Activated CD4-positive, CD25-positive, alpha-beta regulatory T cell treated with anti-CD3 and anti-CD28 coated beads, Interleukin-2, amount 50 U/mL, for 24 hours (primary cell): Measurements from ENCODE around the gene CFAP299.
"Not testable (repeated sequence)": the region's sequence is repeated elsewhere in the genome, so short reads cannot be mapped to it uniquely, and the experiment has no call there.

ENCODE experiments used
- ATAC-seq, 2 donors: fragments of 150-1000 bp; cut with Tn5 transposase; one replicate each; pipeline ENCODE4 v1.10.0; 2021; ENCODE audit warnings: mild to moderate bottlenecking in 1 of 2, moderate library complexity in 1 of 2

CFAP299 gene

GRCh38 chr4:80333121-80333520 lies 2.4 kb upstream of the CFAP299 start:
- ATAC-seq = no peak

GRCh38 chr4:80334568-80334967 lies 962 bp upstream of the CFAP299 start:
- no peak for ATAC-seq

GRCh38 chr4:80335226-80335553 lies 340 bp upstream of the CFAP299 start:
- no peak for ATAC-seq

- no peak for ATAC-seq
Measured at GRCh38 chr4:80336582-80336981, 1.1 kb downstream of the CFAP299 start.

DNA sequence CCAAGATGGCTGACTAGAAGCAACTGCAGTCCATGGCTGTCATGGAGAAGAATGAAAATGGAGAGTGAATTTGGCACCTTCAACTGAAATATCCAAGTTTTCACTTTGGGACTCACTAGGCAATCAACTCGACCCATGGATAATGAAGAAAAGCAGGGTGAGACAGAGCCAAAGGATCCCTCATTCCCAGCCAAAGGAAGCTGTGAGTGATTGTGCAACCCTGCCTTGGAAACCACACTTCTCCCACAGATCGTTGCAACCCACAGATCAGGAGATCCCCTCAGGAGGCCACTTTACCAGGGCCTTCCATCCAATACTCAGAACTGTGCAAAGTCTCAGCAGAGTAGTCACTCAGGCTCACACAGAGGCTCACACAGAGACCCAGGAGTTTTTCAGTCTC lies 4.5 kb downstream of the CFAP299 start:
- ATAC-seq = no peak

GRCh38 chr4:80342684-80343083 lies 7.2 kb downstream of the CFAP299 start:
- not testable (repeated sequence) for ATAC-seq

- ATAC-seq = no peak
Measured at GRCh38 chr4:80343887-80344286, 8.4 kb downstream of the CFAP299 start.

DNA sequence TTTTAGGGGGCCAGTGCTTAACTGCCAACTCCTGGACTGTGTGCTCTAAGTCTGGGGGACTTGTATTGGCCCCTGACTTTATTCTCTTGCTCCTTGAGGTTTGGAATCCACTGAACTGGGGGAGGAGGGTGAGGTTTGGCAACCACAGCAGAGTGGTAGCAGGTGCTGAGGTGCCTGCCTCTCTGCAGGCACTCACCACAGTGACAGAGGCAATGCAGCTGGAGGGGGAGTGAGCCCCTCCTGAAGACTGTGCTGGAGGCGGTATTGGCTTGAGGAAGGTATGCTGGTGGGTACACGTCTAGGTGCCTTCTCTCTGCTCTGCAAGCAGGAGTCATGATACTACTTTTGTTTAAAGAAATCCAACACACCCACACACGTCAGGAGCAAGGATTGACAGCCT lies 24.6 kb downstream of the CFAP299 start:
- ATAC-seq = no peak

DNA sequence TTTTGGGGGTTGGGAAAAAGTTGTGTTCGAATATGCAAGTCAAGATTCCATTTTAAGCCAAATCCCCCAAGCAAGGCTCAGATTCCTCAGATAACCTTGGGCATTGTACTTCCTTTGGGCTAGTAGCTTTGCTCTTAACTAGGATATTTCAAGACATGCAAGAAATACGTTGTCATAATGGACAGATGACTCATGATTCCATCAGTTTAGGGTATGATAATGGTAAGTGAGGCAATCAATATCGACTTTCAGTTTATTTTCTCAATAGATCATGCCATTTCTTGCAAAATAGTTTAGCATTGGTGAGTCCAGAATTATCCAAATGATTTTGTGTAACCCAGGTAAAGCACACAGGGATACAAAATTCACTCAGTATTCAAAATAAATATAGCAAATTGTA lies 25.4 kb downstream of the CFAP299 start:
- no peak for ATAC-seq

DNA sequence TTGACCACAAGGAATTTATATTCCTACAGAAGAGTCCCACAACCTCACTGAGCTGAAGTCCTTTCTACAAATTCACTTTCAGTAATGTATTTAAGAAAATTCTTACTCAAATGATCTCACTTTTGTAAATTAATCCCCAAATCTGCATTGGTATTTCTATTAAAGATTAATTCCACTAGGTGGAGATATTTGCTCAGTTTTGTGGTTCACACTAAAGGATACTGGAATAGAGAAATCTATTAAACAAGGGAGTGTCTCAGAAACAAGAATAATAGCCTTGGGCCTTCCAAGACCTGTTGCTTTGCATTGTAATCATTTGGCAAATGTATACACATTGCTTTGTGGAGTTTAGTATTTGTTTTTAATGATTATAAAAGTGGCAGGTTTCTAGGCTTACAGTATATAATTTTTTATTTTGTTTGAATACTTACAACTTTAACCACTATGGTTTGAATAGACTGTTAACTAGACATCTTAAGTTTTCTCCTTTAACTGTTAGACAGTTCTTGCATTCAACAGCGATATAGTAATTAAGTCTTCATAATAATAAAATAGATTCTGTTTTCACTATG lies 25.9 kb downstream of the CFAP299 start:
- no peak for ATAC-seq

- peak in 1 of 2 donors; percentile 48 for ATAC-seq
Measured at GRCh38 chr4:80362578-80363181, 27.1 kb downstream of the CFAP299 start.

DNA sequence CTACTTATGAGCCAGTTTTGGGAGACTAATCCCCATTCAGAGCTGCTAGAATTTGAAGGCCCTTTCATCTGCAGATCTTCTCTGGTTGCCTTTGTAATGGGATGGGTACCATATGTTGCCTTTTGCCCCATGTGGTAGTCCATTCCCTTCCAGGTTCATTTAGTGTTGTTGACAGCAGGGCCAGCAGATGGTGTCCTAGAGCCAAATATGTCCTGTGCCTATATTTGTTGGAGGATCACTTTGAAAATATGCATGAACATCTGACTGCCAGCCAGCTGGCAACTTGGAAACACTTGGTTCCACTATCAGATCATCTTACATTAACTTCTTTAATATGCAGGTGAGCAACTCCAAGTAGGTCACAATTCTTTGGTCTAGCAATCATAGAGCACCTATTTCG lies 30.4 kb downstream of the CFAP299 start:
- ATAC-seq = peak; percentile 48 to 53

GRCh38 chr4:80367737-80368136 lies 32.2 kb downstream of the CFAP299 start:
- ATAC-seq = no peak

DNA sequence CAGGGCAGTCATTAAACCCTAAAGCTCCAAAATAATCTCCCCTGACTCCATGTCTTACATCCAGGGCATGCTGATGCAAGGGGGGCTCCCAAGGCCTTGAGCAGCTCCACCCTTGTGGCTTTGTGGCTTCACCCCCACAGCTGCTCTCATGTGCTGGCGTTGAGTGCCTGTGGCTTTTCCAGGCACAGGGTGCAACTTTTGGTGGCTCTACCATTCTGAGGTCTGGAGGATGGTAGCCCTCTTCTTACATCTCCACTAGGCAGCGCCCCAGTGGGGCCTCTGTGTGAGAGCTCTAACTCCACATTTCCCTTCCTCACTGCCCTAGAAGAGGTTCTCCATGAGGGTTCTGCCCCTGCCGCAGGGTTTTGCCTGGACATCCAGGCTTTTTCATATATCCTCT lies 35.1 kb downstream of the CFAP299 start:
- ATAC-seq = no peak

DNA sequence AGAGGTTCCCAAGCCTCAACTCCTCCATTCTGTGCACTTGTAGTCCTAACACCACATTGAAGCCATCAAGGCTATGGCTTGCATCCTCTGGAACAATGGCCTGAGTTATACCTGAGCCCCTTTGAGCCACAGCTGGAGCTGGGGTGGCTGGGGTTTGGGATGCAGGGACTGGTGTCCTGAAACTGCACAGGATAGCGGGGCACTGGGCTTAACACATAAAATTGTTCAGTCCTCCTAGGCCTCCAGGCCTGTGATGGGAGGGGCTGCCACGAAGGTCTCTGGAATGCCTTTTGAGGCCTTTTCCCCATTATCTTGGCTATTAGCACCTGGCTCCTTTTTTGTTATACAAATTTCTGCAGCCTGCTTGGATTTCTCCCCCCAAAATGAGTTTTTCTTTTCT lies 35.5 kb downstream of the CFAP299 start:
- ATAC-seq = no peak

DNA sequence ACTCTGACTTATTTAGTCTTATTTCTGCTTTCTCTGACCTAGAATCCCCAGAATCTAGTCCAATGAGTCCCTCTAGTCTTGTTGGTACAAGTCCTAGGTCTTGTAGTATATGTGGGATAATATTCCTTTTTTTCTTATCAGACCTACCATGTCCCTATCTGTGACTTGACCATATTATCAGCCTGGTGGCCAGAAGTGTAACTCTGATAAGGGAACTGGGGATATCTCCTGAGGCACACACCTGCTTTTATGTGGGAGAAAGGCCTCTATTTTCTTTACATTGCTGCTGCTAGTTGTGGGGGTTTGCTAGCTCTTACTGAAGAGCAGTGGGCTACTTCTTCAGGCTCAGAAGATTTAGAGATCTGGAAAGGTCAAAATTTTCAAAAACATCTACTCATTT lies 38.6 kb downstream of the CFAP299 start:
- no peak for ATAC-seq

DNA sequence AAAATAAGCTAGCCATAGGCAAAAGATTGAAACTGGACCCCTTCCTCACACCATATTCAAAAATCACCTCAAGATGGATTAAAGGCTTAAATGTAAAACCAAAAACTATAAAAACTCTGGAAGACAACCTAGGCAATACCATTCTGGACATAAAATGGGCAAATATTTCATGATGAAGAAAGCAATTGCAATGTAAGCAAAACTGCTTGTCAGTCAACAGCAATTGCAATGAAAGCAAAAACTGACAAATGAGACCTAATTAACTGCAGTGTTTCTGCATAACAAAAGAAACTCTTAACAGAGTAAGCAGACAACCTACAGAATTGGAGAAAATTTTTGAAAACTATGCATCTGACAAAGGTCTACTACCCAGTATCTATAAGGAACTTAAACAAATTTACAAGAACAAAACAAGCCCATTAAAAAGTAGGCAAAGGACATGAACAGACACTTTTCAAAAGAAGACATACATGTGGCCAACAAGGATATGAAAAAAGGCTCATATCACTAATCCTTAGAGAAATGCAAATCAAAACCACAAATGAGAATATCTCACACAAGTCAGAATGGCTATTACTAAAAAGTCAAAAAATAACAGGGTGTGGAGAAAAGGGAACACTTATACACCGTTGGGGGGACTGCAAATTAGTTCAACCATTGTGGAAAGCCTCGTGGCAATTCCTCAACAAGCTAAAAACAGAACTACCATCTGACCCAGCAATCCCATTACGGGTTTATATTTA lies 46.7 kb downstream of the CFAP299 start:
- no peak for ATAC-seq

- ATAC-seq = no peak
Measured at GRCh38 chr4:80385397-80386280, 50.1 kb downstream of the CFAP299 start.

DNA sequence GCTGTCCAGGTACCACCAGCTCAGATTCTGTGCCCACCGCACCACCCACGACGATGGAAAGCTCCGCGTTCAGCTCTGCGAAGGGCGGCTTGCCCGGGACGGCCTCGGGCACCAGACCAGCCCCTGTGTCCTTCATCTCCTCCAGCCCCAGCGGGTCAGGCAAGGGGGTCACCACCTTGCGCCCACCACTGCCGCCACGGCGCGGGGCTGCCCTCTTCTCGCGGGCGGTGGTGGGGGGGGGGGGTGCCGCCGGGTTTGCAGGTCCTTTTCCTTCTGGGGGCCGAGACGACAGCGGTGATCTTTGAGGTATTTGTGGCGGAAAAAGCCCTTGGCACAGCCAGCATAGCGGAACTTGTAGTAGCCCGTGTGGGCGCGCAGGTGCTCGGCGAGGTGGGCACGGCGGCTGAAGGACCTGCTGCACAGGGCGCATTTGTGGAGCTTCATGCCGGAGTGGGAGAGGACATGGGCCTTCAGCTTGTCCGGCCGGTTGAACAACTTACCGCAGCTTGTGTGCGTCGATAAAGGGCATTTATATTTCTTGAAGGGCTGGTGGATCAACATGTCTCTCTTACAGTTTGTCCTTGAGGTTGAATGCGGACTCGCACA lies 50.9 kb downstream of the CFAP299 start:
- ATAC-seq = no peak

- ATAC-seq = no peak
Measured at GRCh38 chr4:80387390-80388283, 52.1 kb downstream of the CFAP299 start.

DNA sequence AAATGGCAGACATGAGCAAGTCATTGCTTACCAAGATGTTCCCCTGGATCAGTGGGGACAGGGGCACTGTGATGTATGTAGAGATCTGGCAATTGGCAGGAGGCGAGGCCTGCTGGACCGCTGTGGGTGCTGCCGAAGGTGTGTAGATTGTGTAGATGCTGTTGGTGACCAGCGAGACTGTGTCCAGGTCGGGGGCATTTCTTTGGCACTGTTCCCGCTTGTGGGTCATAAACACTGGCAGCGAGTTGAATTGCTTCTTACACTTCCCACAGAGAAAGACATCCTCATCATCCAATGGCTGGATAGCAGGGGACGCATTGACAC lies 52.7 kb downstream of the CFAP299 start:
- no peak for ATAC-seq

DNA sequence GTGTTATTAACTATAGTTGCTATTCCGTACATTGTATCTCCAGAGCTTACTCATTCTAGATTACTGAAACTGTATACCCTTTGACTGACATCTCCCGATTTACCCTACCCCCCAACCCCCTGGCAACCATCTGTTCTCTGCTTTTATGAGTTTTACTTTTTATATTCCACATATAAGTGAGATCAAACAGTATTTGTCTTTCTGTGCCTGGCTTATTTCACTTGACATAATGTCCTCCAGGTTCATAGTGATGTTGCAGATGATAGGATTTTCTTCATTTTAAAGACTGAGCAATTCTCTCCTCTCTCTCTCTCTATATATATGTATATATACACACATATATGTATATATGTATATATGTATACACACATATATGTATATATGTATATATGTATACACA lies 54.6 kb downstream of the CFAP299 start:
- ATAC-seq = no peak
